22Rv1 (cell line): Measurements from ENCODE around the gene OPRPN.

Experiments used
- H3K27ac ChIP-seq: fragments of 450-650 bp; 2 replicates; pipeline ENCODE4 v1.5.1; 2017
- ZFX ChIP-seq: fragments of 450-650 bp; IDR thresholded peaks from 2 replicates; pipeline ENCODE4 v1.6.1; 2017; ENCODE audit warnings: antibody characterized with exemption, borderline replicate concordance
- TF ChIP-seq, protein P1 (sequence below): fragments of 450-650 bp; IDR thresholded peaks from 2 replicates; pipeline ENCODE4 v1.5.1; 2017; ENCODE audit warnings: mild to moderate bottlenecking

The OPRPN gene

DNA sequence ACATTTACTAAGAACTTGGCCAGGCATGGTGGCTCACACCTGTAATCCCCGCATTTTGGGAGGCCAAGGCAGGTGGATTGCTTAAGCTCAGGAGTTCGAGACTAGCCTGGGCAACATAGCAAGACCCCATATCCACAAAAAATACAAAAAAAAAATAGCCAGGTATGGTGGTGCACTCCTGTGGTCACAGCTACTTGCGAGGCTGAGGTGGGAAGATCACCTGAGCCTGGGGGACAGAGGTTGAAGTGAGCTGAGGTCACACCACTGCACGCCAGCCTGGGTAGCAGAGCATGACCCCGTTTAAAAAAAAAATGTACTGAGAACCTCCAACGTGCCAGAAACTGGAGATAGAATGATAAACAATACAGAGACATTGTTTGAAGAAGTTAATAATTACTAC lies 8.0 kb downstream of the OPRPN start:
- no peak overlapping the region for H3K27ac ChIP-seq
- TF ChIP-seq, protein P1, sequence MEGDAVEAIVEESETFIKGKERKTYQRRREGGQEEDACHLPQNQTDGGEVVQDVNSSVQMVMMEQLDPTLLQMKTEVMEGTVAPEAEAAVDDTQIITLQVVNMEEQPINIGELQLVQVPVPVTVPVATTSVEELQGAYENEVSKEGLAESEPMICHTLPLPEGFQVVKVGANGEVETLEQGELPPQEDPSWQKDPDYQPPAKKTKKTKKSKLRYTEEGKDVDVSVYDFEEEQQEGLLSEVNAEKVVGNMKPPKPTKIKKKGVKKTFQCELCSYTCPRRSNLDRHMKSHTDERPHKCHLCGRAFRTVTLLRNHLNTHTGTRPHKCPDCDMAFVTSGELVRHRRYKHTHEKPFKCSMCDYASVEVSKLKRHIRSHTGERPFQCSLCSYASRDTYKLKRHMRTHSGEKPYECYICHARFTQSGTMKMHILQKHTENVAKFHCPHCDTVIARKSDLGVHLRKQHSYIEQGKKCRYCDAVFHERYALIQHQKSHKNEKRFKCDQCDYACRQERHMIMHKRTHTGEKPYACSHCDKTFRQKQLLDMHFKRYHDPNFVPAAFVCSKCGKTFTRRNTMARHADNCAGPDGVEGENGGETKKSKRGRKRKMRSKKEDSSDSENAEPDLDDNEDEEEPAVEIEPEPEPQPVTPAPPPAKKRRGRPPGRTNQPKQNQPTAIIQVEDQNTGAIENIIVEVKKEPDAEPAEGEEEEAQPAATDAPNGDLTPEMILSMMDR, result no peak
- TF ChIP-seq ZFX, result no peak

DNA sequence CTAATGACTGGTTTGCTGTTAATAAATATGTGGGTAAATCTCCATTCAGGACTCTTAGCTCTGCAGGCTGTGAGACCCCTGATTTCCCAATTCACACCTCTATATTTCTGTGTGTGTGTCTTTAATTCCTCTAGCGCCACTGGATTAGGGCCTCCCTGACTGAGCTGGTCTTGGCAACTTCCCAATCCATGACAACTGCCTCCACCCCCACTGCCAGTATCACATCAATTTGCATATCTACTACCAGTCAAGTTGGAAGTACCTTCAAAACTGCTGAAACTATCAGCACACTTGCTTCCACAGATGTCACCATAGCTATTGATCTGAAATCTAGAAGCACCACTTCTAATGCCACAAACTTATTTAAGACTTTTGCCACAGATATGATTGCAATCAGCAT lies 27.6 kb downstream of the OPRPN start:
- TF ChIP-seq, protein P1, result no peak
- no peak for TF ChIP-seq ZFX
- no peak overlapping the region for H3K27ac ChIP-seq

DNA sequence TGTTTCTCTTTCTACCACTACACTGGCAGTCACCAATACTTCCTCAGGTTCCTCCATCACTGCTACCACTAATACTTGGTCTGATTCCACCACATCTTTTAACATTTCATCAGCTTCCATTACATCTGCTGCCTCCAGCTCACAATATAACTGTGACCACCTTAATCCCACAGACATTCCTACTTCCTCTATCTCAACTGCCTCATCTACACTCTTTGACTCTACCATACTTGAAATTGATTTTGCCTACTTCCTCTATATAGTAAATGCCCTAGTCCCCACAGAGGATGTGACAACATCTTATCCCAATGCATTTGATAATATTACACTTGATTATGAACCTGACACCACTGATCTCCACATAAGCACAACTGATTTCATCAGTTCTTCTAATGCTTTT lies 29.0 kb downstream of the OPRPN start:
- TF ChIP-seq ZFX, result no peak
- H3K27ac ChIP-seq, result no peak overlapping the region

DNA sequence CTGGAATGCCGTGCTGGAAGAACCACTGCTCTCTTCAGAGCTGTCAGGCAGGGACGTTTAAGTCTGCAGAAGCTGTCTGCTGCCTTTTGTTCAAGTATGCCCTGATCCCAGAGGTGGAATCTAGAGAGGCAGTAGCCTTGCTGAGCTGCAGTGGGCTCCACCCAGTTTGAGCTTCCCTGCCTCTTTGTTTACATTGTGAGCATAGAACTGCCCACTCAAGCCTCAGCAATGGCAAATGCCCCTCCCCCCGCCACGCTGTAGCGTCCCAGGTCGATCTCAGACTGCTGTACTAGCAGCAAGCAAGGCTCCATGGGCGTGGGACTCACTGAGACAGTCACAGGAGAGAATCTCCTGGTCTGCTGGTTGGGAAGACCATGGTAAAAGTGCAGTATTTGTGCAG lies 39.5 kb downstream of the OPRPN start:
- H3K27ac ChIP-seq, result no peak overlapping the region
- TF ChIP-seq, protein P1, result no peak
- no peak for TF ChIP-seq ZFX

DNA sequence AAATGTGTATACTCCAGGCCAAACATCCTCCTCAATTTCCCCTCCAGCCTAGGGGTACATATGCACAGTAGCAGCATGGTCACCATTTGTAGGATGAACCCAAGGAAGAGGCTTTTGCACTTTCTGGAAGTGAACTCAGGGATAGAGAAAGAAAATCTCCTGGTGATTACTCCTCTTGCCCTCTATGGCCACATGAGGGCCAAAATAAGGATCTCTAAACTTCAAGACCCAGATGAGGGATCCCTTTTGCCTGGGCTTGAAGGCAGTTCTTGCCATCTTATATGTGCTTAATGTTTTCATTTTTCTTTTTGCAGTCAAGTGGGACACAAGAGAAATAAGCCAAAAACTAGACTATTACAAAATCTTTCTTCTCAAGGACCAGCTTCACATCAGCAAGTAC lies 44.7 kb downstream of the OPRPN start:
- no peak overlapping the region for H3K27ac ChIP-seq

DNA sequence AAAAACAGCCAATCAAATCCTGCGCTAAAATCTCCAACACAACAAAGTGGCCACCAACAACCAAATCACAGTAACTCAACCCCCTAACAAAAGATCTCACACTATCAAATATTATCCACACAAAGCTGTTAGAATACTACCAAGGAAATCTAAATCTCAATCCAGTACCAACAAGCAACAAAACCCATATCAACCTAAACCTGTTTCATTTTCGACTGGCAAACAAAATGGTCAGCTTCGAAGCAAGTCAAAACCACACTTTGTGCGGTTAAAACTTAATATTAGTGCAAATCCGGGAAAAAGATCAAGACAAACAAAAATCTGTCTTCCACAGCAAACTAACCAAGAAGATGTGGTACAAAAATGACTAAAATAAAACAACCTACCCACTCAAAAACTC lies 45.6 kb downstream of the OPRPN start:
- TF ChIP-seq, protein P1, result no peak
- TF ChIP-seq ZFX, result no peak
- no peak overlapping the region for H3K27ac ChIP-seq

More for the DNA sequence above, 44.7 kb downstream of the OPRPN start:
- no peak for TF ChIP-seq ZFX
- TF ChIP-seq, protein P1, result no peak

DNA sequence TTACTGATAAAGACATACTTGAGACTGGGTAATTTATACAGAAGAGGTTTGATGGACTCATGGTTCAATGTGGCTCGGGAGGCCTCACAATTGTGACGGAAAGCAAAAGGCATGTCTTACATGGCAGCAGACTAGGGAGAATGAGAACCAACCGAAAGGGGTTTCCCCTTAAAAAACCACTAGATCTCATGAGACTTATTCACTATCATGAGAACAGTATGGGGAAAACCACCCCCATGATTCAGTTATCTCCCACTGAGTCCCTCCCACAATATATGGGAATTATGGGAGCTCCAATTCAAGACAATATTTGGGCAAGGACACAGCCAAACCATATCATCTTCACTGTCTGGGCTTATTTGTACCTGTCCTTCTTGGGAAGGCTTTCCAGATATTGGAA lies 51.5 kb downstream of the OPRPN start:
- H3K27ac ChIP-seq, result no peak overlapping the region
- TF ChIP-seq, protein P1, result no peak
- TF ChIP-seq ZFX, result no peak

DNA sequence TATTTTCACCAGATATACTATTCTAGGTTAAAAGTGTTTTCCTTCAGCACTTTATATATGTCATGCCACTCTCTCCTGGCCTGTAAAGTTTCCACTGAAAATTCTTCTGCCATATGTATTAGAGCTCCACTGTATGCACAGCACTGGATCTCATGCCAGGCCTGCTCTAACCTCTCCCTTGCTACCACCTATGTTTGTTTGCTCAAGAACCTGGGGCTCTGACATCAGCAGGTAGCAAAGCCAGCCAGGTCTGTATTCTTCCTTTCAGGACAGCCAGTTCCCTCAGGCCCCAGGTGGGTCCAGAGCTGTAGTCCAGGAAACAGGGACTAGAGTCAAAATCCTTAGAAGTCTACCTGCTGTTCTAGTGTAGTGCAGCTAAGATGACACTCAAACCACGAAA lies 55.2 kb downstream of the OPRPN start:
- no peak for TF ChIP-seq ZFX
- TF ChIP-seq, protein P1, result no peak
- H3K27ac ChIP-seq, result no peak overlapping the region
